ENCODE data around the gene EVA1B.

DNA sequence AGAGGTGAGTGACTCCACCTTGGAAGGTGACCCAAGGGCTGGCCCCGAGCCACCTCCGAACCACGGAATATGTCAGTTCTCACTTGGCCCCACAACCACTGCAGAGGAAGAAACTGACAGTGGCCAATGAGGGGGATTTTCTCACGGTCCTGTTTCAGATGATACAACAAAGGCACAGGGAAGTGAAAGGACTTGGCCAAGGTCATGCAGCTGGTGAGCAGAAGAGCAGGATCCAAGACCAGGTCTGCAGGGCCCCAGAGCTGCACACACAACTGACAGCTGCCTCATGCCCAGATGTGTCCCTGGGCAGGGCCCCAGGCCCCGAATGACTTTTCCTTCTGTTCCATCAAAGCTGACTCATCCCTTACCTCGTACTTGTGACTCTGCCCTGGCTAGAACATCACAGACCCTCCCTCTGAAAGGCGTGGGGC is 25.8 kb upstream of the EVA1B start:
- TF ChIP-seq, protein P1, sequence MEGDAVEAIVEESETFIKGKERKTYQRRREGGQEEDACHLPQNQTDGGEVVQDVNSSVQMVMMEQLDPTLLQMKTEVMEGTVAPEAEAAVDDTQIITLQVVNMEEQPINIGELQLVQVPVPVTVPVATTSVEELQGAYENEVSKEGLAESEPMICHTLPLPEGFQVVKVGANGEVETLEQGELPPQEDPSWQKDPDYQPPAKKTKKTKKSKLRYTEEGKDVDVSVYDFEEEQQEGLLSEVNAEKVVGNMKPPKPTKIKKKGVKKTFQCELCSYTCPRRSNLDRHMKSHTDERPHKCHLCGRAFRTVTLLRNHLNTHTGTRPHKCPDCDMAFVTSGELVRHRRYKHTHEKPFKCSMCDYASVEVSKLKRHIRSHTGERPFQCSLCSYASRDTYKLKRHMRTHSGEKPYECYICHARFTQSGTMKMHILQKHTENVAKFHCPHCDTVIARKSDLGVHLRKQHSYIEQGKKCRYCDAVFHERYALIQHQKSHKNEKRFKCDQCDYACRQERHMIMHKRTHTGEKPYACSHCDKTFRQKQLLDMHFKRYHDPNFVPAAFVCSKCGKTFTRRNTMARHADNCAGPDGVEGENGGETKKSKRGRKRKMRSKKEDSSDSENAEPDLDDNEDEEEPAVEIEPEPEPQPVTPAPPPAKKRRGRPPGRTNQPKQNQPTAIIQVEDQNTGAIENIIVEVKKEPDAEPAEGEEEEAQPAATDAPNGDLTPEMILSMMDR (IDR thresholded peaks at IDR 0.05): no peak
- TF ChIP-seq EZH2 (IDR thresholded peaks at IDR 0.05) (no peak), EZH2phosphoT487 (IDR thresholded peaks at IDR 0.05) (no peak)
